ENCODE results near the gene THUMPD2.

THUMPD2 gene

DNA sequence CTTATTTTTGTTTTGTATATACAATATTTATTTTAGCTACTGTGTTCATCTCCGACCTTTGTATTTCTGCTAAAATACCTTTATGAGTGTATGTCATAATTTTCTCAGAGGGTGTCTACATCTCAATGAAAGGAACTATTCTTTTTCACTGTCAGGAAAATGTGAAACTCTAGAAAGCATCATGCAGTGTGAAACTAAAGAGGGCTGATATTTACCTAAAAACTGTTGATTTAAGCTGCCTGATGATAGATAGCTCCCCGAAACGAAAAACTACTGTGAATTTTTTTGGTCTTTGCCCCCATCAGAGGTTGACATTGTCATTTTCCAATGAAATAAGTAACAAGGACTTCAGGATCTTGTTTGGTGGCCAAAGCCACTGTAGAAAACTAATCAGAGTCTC, 74.5 kb downstream of the THUMPD2 start:
- peaks cover 8% of the 10 kb centered on the region for H3K36me3 ChIP-seq (ENCODE audit: insufficient read depth, low read length)
- H3K4me3 ChIP-seq (ENCODE audit: low read length), result no peak overlapping the region
- H2AFZ ChIP-seq (ENCODE audit: low read depth, low read length), result no peak overlapping the region
- H3K27me3 ChIP-seq (ENCODE audit: insufficient read depth, low read length), result no peaks in the 10 kb centered on the region
- H3K4me1 ChIP-seq (ENCODE audit: insufficient read depth, low read length), result no peaks in the 10 kb centered on the region
- H3K9me3 ChIP-seq (ENCODE audit: low read length), result peaks cover 11% of the 10 kb centered on the region

DNA sequence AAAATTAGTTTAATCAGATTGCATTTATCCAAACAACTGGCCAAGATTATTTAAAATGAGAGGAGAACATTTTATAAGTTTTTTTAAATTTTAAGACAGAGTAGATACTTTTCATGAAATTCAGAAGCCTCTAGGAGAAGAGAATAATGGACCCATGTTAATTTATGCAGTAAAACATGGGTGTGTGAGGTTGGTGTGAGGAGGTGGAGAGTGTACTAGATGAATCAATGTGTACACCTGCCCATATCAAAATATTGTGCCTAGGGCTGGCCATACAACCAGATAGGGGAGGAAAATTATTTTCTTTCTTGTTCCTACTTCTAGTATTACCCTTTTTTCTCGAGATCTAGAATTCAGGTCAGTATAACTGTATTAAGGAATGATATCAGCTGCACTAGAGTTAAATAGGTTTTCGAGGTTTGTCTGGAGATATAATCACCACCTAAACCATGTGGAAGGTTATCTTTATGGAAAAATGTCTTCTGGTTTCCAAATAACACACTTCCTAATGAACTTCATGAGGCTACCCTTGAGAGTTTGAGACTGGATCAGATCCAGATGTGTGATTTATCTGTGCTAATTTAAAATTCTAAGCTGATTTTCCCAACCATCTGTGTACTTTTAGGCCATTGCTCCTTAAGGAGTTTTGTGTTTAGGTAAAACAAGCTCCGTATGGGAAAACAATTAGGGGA, 75.7 kb downstream of the THUMPD2 start:
- peaks cover 4% of the 10 kb centered on the region for H3K36me3 ChIP-seq (ENCODE audit: insufficient read depth, low read length)
- no peak overlapping the region for H3K4me3 ChIP-seq (ENCODE audit: low read length)
- H3K4me1 ChIP-seq (ENCODE audit: insufficient read depth, low read length), result no peaks in the 10 kb centered on the region
- no peak overlapping the region for H2AFZ ChIP-seq (ENCODE audit: low read depth, low read length)
- H3K27me3 ChIP-seq (ENCODE audit: insufficient read depth, low read length), result no peaks in the 10 kb centered on the region
- peaks cover 9% of the 10 kb centered on the region for H3K9me3 ChIP-seq (ENCODE audit: low read length)

DNA sequence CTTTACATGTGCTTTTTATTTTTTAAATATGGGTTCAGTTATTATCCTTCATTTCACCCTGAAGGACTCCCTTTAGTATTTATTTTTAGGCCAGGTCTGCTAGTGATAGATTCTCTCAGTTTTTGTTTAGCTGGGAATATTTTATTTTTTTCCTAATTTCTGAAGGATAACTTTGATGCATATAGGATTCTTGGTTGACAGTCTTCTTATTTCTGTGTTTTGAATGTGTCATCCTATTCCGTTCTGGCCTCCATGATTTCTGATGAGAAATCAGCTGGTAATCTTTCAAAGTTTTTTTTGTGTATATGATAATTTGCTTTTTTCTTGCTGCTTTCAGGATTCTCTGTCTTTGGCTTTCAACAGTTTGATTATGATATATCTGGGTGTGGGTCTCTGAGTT, 77.9 kb downstream of the THUMPD2 start:
- Histone ChIP-seq H3K9me3 (ENCODE audit: low read length) (peaks cover 9% of the 10 kb centered on the region), H3K27me3 (ENCODE audit: insufficient read depth, low read length) (no peaks in the 10 kb centered on the region)

DNA sequence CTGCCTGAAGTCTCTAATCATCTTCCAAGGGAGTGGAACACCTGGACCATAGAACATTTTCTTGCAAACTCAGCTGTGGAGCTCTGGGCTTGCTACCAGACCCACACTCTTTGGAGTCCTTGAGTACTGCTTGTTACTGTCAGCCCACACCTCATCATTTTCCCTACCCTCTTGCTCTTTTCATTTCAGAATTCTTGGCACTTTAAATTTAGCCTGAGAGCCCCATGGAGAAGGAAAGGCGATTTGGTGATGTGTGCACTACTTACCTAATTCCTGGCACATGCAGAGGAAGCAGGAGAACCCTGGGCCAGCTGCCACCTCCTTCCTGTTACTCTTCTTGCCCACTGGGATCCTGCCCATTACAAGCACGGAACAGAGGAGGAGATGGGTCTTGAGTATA, 81.6 kb downstream of the THUMPD2 start:
- Histone ChIP-seq H3K9me3 (ENCODE audit: low read length) (peaks cover 9% of the 10 kb centered on the region), H3K4me1 (ENCODE audit: insufficient read depth, low read length) (peaks cover 18% of the 10 kb centered on the region), H2AFZ (ENCODE audit: low read depth, low read length) (no peak overlapping the region), H3K4me3 (ENCODE audit: low read length) (no peak overlapping the region), H3K27me3 (ENCODE audit: insufficient read depth, low read length) (no peaks in the 10 kb centered on the region), H3K36me3 (ENCODE audit: insufficient read depth, low read length) (no peaks in the 10 kb centered on the region)

More for the DNA sequence above, 77.9 kb downstream of the THUMPD2 start:
- no peak overlapping the region for H3K4me3 ChIP-seq (ENCODE audit: low read length)
- no peaks in the 10 kb centered on the region for H3K36me3 ChIP-seq (ENCODE audit: insufficient read depth, low read length)
- H3K4me1 ChIP-seq (ENCODE audit: insufficient read depth, low read length), result peaks cover 6% of the 10 kb centered on the region
- H2AFZ ChIP-seq (ENCODE audit: low read depth, low read length), result no peak overlapping the region

DNA sequence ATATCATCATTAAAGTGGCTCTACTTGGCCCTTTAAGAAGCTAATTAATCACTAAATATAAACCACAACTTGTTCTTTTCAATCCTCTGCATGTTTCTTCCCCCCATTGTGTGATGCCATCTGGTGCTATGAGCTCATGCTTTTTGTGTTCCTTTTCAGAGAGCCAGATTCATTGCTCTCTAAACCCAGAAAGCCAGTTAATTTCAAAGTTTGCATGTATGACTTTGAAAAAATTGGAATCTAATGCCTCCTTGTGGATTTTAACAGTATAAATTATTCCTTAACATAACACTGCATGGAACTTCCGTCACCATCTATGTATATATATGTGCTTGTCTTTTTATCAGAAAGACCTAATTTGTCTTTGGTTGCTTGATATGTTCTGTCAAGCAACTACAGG, 82.2 kb downstream of the THUMPD2 start:
- Histone ChIP-seq H3K9me3 (ENCODE audit: low read length) (peaks cover 5% of the 10 kb centered on the region), H2AFZ (ENCODE audit: low read depth, low read length) (peak overlapping the region; percentile 21), H3K4me1 (ENCODE audit: insufficient read depth, low read length) (peaks cover 18% of the 10 kb centered on the region), H3K4me3 (ENCODE audit: low read length) (no peak overlapping the region), H3K36me3 (ENCODE audit: insufficient read depth, low read length) (no peaks in the 10 kb centered on the region), H3K27me3 (ENCODE audit: insufficient read depth, low read length) (no peaks in the 10 kb centered on the region)

DNA sequence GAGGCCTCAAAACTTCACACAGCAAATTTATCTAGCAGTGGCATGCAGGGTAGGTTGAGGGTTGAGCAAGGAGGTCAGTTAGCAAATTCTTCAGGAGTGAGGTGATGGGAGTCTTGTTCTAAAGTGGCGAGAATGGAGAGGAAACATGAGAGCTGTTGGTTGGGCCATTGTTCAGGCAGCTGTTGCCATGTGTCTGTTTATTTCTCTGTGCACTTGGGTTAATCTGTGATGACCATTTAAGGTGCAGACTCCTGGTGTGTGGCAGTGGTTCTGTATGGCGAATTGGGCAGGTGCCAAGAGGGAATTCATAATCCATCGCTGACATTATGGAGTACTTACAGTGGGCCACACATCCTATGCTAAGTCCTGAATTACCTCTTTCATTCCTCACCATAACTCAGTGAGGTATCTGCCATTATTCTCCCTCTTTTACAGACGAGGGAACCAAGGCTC, 82.9 kb downstream of the THUMPD2 start:
- no peaks in the 10 kb centered on the region for H3K36me3 ChIP-seq (ENCODE audit: insufficient read depth, low read length)
- H3K4me3 ChIP-seq (ENCODE audit: low read length), result no peak overlapping the region
- H3K9me3 ChIP-seq (ENCODE audit: low read length), result peaks cover 6% of the 10 kb centered on the region
- H2AFZ ChIP-seq (ENCODE audit: low read depth, low read length), result no peak overlapping the region
- H3K4me1 ChIP-seq (ENCODE audit: insufficient read depth, low read length), result peaks cover 18% of the 10 kb centered on the region
- no peaks in the 10 kb centered on the region for H3K27me3 ChIP-seq (ENCODE audit: insufficient read depth, low read length)

DNA sequence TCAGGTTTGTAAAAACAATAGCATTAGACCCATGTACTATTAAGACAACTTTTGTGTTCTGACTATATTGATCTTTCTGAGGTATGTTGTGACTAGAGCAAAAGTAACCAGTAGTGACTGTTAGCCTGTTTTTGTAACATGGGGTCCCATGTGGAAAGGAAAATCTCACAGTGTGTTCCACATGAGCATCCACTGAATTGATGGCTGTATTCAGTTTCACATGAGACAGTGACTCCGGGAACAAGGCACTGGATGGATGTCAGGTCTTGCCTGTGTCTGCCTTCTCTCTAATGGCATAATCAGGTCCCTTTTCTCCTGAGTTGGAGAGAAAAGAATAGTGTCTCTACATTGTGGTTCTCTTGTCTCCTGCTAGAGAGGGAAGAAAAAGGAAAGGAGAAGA, 85.8 kb downstream of the THUMPD2 start:
- H3K36me3 ChIP-seq (ENCODE audit: insufficient read depth, low read length), result no peaks in the 10 kb centered on the region
- peaks cover 21% of the 10 kb centered on the region for H3K4me1 ChIP-seq (ENCODE audit: insufficient read depth, low read length)
- peaks cover 3% of the 10 kb centered on the region for H3K9me3 ChIP-seq (ENCODE audit: low read length)
- no peaks in the 10 kb centered on the region for H3K27me3 ChIP-seq (ENCODE audit: insufficient read depth, low read length)
- no peak overlapping the region for H3K4me3 ChIP-seq (ENCODE audit: low read length)
- H2AFZ ChIP-seq (ENCODE audit: low read depth, low read length), result no peak overlapping the region

DNA sequence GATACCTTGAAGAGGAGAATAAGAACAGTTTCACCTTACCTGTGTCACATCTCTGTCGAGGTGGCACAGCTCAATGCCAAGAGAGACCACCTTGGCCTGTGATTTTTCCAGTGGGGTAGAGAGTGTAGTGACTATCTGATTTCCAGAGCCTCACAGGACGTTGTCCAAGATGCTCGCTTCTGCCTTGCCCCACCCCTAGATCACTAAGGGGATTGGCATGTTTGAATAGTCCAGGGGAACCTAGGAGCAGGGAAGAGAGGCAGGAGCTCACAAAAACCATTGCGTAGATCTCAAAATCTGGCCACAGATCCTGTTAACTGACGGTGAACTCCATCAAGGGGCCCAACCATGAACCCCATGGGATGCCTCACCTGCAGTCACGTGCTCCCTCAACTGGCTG, 89.2 kb downstream of the THUMPD2 start:
- H3K36me3 ChIP-seq (ENCODE audit: insufficient read depth, low read length), result no peaks in the 10 kb centered on the region
- peaks cover 3% of the 10 kb centered on the region for H3K9me3 ChIP-seq (ENCODE audit: low read length)
- H3K27me3 ChIP-seq (ENCODE audit: insufficient read depth, low read length), result no peaks in the 10 kb centered on the region
- no peak overlapping the region for H2AFZ ChIP-seq (ENCODE audit: low read depth, low read length)
- H3K4me1 ChIP-seq (ENCODE audit: insufficient read depth, low read length), result peaks cover 12% of the 10 kb centered on the region
- H3K4me3 ChIP-seq (ENCODE audit: low read length), result no peak overlapping the region

DNA sequence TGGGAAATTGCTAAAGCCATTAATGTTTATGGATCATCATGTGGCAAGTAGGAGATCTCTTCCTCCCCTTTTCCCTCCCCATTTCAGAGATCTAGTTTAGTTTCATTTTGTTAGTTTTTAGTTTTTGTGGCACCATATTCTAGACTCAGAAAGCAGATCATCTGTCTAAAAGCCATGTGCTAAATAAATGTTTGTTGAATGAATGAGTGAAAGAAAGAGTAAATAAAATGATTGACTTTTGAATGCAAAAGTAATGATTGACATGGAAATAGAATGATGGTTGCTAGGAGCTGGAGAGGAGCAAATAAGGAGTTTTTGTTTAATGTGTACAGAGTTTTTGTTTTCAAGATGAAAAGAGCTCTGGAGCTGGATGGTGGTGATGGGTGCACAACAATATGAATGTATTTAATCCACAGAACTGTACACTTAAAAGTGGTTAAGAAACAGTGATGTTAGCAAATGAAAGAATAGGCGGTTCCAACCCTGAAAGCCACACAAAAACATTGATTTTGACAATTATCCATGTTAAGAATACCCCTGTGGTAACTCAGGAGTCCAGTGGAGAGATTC, 89.7 kb downstream of the THUMPD2 start:
- Histone ChIP-seq H3K27me3 (ENCODE audit: insufficient read depth, low read length) (no peaks in the 10 kb centered on the region), H3K36me3 (ENCODE audit: insufficient read depth, low read length) (no peaks in the 10 kb centered on the region)

DNA sequence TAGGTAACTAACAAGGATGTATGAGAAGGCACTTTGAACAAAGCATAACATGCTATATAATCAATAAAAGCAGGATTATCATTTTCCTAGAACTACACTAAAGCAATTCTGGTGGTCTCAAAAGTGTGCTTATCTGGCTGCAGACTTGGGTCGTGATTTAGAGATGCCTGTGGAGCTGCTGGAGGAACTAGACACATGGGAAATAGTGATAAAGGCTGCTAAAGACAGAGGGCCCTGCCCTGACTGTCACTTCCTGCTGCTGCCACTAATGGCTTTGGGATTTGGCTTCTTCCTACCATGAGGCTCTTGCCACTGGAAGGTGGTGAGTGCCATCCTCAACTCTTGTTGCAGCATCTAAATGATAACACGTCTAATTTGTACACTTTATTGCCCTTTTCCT, 90.9 kb downstream of the THUMPD2 start:
- Histone ChIP-seq H3K36me3 (ENCODE audit: insufficient read depth, low read length) (no peaks in the 10 kb centered on the region), H3K4me1 (ENCODE audit: insufficient read depth, low read length) (peaks cover 9% of the 10 kb centered on the region), H3K9me3 (ENCODE audit: low read length) (peaks cover 3% of the 10 kb centered on the region), H2AFZ (ENCODE audit: low read depth, low read length) (no peak overlapping the region), H3K27me3 (ENCODE audit: insufficient read depth, low read length) (no peaks in the 10 kb centered on the region), H3K4me3 (ENCODE audit: low read length) (no peak overlapping the region)

More for the DNA sequence above, 89.7 kb downstream of the THUMPD2 start:
- Histone ChIP-seq H3K9me3 (ENCODE audit: low read length) (peaks cover 3% of the 10 kb centered on the region), H3K4me3 (ENCODE audit: low read length) (no peak overlapping the region), H2AFZ (ENCODE audit: low read depth, low read length) (no peak overlapping the region), H3K4me1 (ENCODE audit: insufficient read depth, low read length) (peaks cover 9% of the 10 kb centered on the region)

DNA sequence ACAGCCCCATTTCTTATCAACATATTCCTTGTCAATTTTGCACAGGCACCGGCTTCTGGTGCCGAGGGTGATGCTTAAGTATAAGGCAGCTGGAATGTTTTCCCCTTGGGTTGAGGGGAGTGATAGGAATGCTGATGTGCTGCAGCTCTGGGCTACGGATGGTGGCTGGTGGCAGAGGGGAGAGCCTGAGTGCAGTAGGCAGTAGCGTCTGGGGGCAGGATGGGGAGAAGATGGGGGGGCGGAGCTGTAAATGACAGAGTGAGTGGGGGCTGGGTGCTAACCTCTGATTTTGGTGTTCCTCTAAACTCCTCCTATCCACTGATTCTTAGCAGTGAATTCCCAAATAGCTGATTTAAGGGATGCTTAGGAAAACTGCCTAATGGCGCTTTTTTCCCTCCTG, 92.6 kb downstream of the THUMPD2 start:
- no peaks in the 10 kb centered on the region for H3K27me3 ChIP-seq (ENCODE audit: insufficient read depth, low read length)
- no peaks in the 10 kb centered on the region for H3K36me3 ChIP-seq (ENCODE audit: insufficient read depth, low read length)
- H3K4me1 ChIP-seq (ENCODE audit: insufficient read depth, low read length), result peaks cover 9% of the 10 kb centered on the region
- no peak overlapping the region for H2AFZ ChIP-seq (ENCODE audit: low read depth, low read length)
- peaks cover 3% of the 10 kb centered on the region for H3K9me3 ChIP-seq (ENCODE audit: low read length)
- H3K4me3 ChIP-seq (ENCODE audit: low read length), result no peak overlapping the region

Data from neuron (in vitro differentiated cells).